ENCODE data around the gene UAP1L1. TPM values are rescaled to one million over a fixed set of nuclear protein-coding genes. Genes with fewer than 3 reads are reported as not detected.

The UAP1L1 gene
- total and polyA plus RNA-seq, 2 experiments from 2014 or later = 15.6 to 39.1 TPM

GRCh38 chr9:137052293-137052692 is 25.0 kb upstream of the UAP1L1 start:
- Histone ChIP-seq H3K27me3 (peaks cover 39% of the 10 kb centered on the region), H3K4me2 (no peak overlapping the region)
- 83% methylated on average over 6 of the region's 8 CpGs for WGBS (ENCODE audit: low lambda C conversion rate, missing lambda C conversion rate)

GRCh38 chr9:137052998-137053943 is 24.0 kb upstream of the UAP1L1 start:
- peak overlapping the region; percentile 36 for H3K4me3 ChIP-seq
- no peaks in the 10 kb centered on the region for H3K36me3 ChIP-seq (replicated peaks; ENCODE audit: insufficient read depth, low read depth)
- H3K27me3 ChIP-seq = peaks cover 33% of the 10 kb centered on the region
- H3K4me1 ChIP-seq (ENCODE audit: insufficient read depth) = peaks cover 46% of the 10 kb centered on the region
- no peak overlapping the region for H2AFZ ChIP-seq
- no peaks in the 10 kb centered on the region for H4K20me1 ChIP-seq (ENCODE audit: insufficient read depth, poor library complexity, severe bottlenecking)
- H3K9me2 ChIP-seq (replicated peaks; ENCODE audit: insufficient read depth) = no peaks in the 10 kb centered on the region
- H3K79me2 ChIP-seq = no peaks in the 10 kb centered on the region
- H3K4me2 ChIP-seq = peak overlapping the region; percentile 97
- no peak overlapping the region for H3K27ac ChIP-seq
- 23% methylated on average over 43 of the region's 71 CpGs for WGBS (ENCODE audit: low lambda C conversion rate, missing lambda C conversion rate)
- no peaks in the 10 kb centered on the region for H3K9me3 ChIP-seq (ENCODE audit: low read depth)
- no peak for DNase-seq (ENCODE audit: low spot score)
- TF ChIP-seq EZH2 (IDR thresholded peaks at IDR 0.05; ENCODE audit: borderline replicate concordance) (no peak), EZH2phosphoT487 (IDR thresholded peaks at IDR 0.05; ENCODE audit: low read depth, severe bottlenecking, unreplicated experiment) (no peak), CTCF (IDR thresholded peaks at IDR 0.05; ENCODE audit: poor library complexity) (no peak)

More at GRCh38 chr9:137052293-137052692, 25.0 kb upstream of the UAP1L1 start:
- Histone ChIP-seq H2AFZ (no peak overlapping the region), H3K36me3 (replicated peaks; ENCODE audit: insufficient read depth, low read depth) (no peaks in the 10 kb centered on the region), H3K9me2 (replicated peaks; ENCODE audit: insufficient read depth) (no peaks in the 10 kb centered on the region), H3K4me1 (ENCODE audit: insufficient read depth) (peaks cover 38% of the 10 kb centered on the region), H3K27ac (no peak overlapping the region), H3K4me3 (no peak overlapping the region), H3K9me3 (ENCODE audit: low read depth) (no peaks in the 10 kb centered on the region), H4K20me1 (ENCODE audit: insufficient read depth, poor library complexity, severe bottlenecking) (no peaks in the 10 kb centered on the region), H3K79me2 (no peaks in the 10 kb centered on the region)
- DNase-seq (ENCODE audit: low spot score) = no peak
- no peak for TF ChIP-seq EZH2 (IDR thresholded peaks at IDR 0.05; ENCODE audit: borderline replicate concordance)
- no peak for TF ChIP-seq EZH2phosphoT487 (IDR thresholded peaks at IDR 0.05; ENCODE audit: low read depth, severe bottlenecking, unreplicated experiment)
- no peak for TF ChIP-seq CTCF (IDR thresholded peaks at IDR 0.05; ENCODE audit: poor library complexity)

GRCh38 chr9:137053944-137054931 is 23.1 kb upstream of the UAP1L1 start, which contains the start of gene ENTPD2:
TSS of gene ENTPD2 (minus strand) at chr9:137054061. CDS start at chr9:137053997, 64 bp downstream.
- Histone ChIP-seq H3K4me2 (peak within 1 kb of the TSS; percentile 97), H3K27me3 (peaks cover 25% of the 10 kb centered on the region), H3K4me1 (ENCODE audit: insufficient read depth) (peaks cover 46% of the 10 kb centered on the region), H3K4me3 (peak within 1 kb of the TSS; percentile 36), H3K79me2 (no peaks in the 10 kb centered on the region), H3K9me2 (replicated peaks; ENCODE audit: insufficient read depth) (no peaks in the 10 kb centered on the region), H2AFZ (no peak within 1 kb of the TSS), H3K36me3 (replicated peaks; ENCODE audit: insufficient read depth, low read depth) (no peaks in the 10 kb centered on the region), H3K9me3 (ENCODE audit: low read depth) (no peaks in the 10 kb centered on the region), H4K20me1 (ENCODE audit: insufficient read depth, poor library complexity, severe bottlenecking) (no peaks in the 10 kb centered on the region), H3K27ac (peak within 1 kb of the TSS; percentile 60)
- peak; percentile 89 for DNase-seq (ENCODE audit: low spot score)
- 42% methylated on average over 32 of the region's 90 CpGs for WGBS (ENCODE audit: low lambda C conversion rate, missing lambda C conversion rate)
- TF ChIP-seq CTCF (IDR thresholded peaks at IDR 0.05; ENCODE audit: poor library complexity) = no peak
- no peak for TF ChIP-seq EZH2 (IDR thresholded peaks at IDR 0.05; ENCODE audit: borderline replicate concordance)
- TF ChIP-seq EZH2phosphoT487 (IDR thresholded peaks at IDR 0.05; ENCODE audit: low read depth, severe bottlenecking, unreplicated experiment) = no peak

Data from hepatocyte (in vitro differentiated cells).